ENCODE data around the gene DYSF.

The DYSF gene

GRCh38 chr2:71561441-71562267, 108.3 kb downstream of the DYSF start:
- Histone ChIP-seq H3K9ac (ENCODE audit: low read length in 2 of 2) (no peak overlapping the region), H3K27ac (ENCODE audit: low read length) (no peak overlapping the region), H3K36me3 (ENCODE audit: control insufficient read depth in 2 of 2, insufficient read depth in 2 of 2, low read length in 2 of 2) (peaks cover 5 to 10% of the 10 kb centered on the region in 2 donors), H3K27me3 (ENCODE audit: control insufficient read depth in 1 of 2, insufficient read depth in 2 of 2, low read length in 2 of 2) (no peaks in the 10 kb centered on the region), H3K4me1 (ENCODE audit: control insufficient read depth, insufficient read depth, low read length) (no peaks in the 10 kb centered on the region), H3K9me3 (ENCODE audit: control insufficient read depth in 2 of 2, low read length in 2 of 2) (no peaks in the 10 kb centered on the region), H3K4me3 (ENCODE audit: low read length in 2 of 2) (no peak overlapping the region)

- Histone ChIP-seq H3K36me3 (ENCODE audit: control insufficient read depth in 2 of 2, insufficient read depth in 2 of 2, low read length in 2 of 2) (peaks cover 5 to 8% of the 10 kb centered on the region in 2 donors), H3K9ac (ENCODE audit: low read length in 2 of 2) (no peak overlapping the region)
Observed at GRCh38 chr2:71562518-71562917, 109.2 kb downstream of the DYSF start.

GRCh38 chr2:71563872-71564271, 110.5 kb downstream of the DYSF start:
- H3K9me3 ChIP-seq (ENCODE audit: control insufficient read depth in 2 of 2, low read length in 2 of 2): no peaks in the 10 kb centered on the region
- H3K4me1 ChIP-seq (ENCODE audit: control insufficient read depth, insufficient read depth, low read length): no peaks in the 10 kb centered on the region
- no peak overlapping the region for H3K27ac ChIP-seq (ENCODE audit: low read length)
- H3K36me3 ChIP-seq (ENCODE audit: control insufficient read depth in 2 of 2, insufficient read depth in 2 of 2, low read length in 2 of 2): peaks cover 7 to 8% of the 10 kb centered on the region in 2 donors
- no peak overlapping the region for H3K9ac ChIP-seq (ENCODE audit: low read length in 2 of 2)
- no peaks in the 10 kb centered on the region for H3K27me3 ChIP-seq (ENCODE audit: control insufficient read depth in 1 of 2, insufficient read depth in 2 of 2, low read length in 2 of 2)
- H3K4me3 ChIP-seq (ENCODE audit: low read length in 2 of 2): no peak overlapping the region

More at GRCh38 chr2:71562518-71562917, 109.2 kb downstream of the DYSF start:
- no peak overlapping the region for H3K4me3 ChIP-seq (ENCODE audit: low read length in 2 of 2)
- no peaks in the 10 kb centered on the region for H3K27me3 ChIP-seq (ENCODE audit: control insufficient read depth in 1 of 2, insufficient read depth in 2 of 2, low read length in 2 of 2)
- no peak overlapping the region for H3K27ac ChIP-seq (ENCODE audit: low read length)
- no peaks in the 10 kb centered on the region for H3K4me1 ChIP-seq (ENCODE audit: control insufficient read depth, insufficient read depth, low read length)
- no peaks in the 10 kb centered on the region for H3K9me3 ChIP-seq (ENCODE audit: control insufficient read depth in 2 of 2, low read length in 2 of 2)

GRCh38 chr2:71564361-71564760, 111.0 kb downstream of the DYSF start:
- H3K27ac ChIP-seq (ENCODE audit: low read length): no peak overlapping the region
- H3K4me1 ChIP-seq (ENCODE audit: control insufficient read depth, insufficient read depth, low read length): no peaks in the 10 kb centered on the region
- H3K9me3 ChIP-seq (ENCODE audit: control insufficient read depth in 2 of 2, low read length in 2 of 2): no peaks in the 10 kb centered on the region
- H3K9ac ChIP-seq (ENCODE audit: low read length in 2 of 2): no peak overlapping the region
- H3K36me3 ChIP-seq (ENCODE audit: control insufficient read depth in 2 of 2, insufficient read depth in 2 of 2, low read length in 2 of 2): peaks cover 7 to 8% of the 10 kb centered on the region in 2 donors
- H3K27me3 ChIP-seq (ENCODE audit: control insufficient read depth in 1 of 2, insufficient read depth in 2 of 2, low read length in 2 of 2): no peaks in the 10 kb centered on the region
- no peak overlapping the region for H3K4me3 ChIP-seq (ENCODE audit: low read length in 2 of 2)

DNA sequence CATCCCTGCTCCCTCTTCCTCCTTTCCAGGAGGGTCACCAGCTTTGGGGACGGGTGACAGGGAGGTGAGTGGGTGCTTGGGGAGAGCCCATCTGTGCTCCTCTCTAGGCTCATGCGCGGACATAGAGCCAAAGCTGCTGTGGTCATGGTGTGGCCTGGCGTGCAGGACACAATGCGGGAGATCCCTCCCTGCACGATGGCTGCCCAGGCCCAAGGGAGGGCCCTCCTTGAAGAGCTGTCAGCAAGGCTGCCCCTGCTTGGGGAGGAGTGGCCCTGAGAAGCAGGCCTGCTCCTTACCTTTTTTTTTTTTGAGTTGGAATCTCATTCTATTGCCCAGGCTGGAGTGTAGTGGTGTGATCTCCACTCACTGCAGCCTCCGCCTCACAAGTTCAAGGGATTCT, 111.4 kb downstream of the DYSF start:
- peaks cover 8 to 11% of the 10 kb centered on the region in 2 donors for H3K36me3 ChIP-seq (ENCODE audit: control insufficient read depth in 2 of 2, insufficient read depth in 2 of 2, low read length in 2 of 2)
- no peak overlapping the region for H3K27ac ChIP-seq (ENCODE audit: low read length)
- no peak overlapping the region for H3K4me3 ChIP-seq (ENCODE audit: low read length in 2 of 2)
- H3K9ac ChIP-seq (ENCODE audit: low read length in 2 of 2): no peak overlapping the region
- H3K4me1 ChIP-seq (ENCODE audit: control insufficient read depth, insufficient read depth, low read length): no peaks in the 10 kb centered on the region
- H3K9me3 ChIP-seq (ENCODE audit: control insufficient read depth in 2 of 2, low read length in 2 of 2): no peaks in the 10 kb centered on the region
- no peaks in the 10 kb centered on the region for H3K27me3 ChIP-seq (ENCODE audit: control insufficient read depth in 1 of 2, insufficient read depth in 2 of 2, low read length in 2 of 2)

DNA sequence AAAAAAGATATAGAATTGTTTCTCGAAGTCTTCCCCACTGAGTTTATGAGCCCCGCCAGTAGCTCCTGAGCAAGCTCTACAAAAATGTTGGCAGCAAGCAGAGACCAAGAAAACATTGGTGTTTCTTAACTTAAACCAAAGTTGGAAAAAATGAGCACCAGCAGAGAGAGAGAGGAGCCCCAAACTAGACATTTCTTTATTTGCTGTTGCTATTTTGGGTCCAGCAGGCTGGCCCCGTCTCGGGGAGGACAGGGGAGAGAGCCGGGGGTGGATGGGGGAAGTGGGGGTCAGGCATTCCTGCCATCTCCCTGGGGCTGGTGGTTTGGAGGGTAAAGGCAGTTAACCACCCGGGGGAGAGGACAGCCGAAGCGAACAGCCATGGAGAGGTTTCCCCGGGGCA, 113.0 kb downstream of the DYSF start:
- H3K27me3 ChIP-seq (ENCODE audit: control insufficient read depth in 1 of 2, insufficient read depth in 2 of 2, low read length in 2 of 2): no peaks in the 10 kb centered on the region
- peaks cover 22 to 27% of the 10 kb centered on the region in 2 donors for H3K36me3 ChIP-seq (ENCODE audit: control insufficient read depth in 2 of 2, insufficient read depth in 2 of 2, low read length in 2 of 2)
- H3K27ac ChIP-seq (ENCODE audit: low read length): no peak overlapping the region
- H3K9ac ChIP-seq (ENCODE audit: low read length in 2 of 2): no peak overlapping the region
- H3K4me3 ChIP-seq (ENCODE audit: low read length in 2 of 2): no peak overlapping the region
- H3K9me3 ChIP-seq (ENCODE audit: control insufficient read depth in 2 of 2, low read length in 2 of 2): no peaks in the 10 kb centered on the region
- H3K4me1 ChIP-seq (ENCODE audit: control insufficient read depth, insufficient read depth, low read length): no peaks in the 10 kb centered on the region

GRCh38 chr2:71567625-71568024, 114.3 kb downstream of the DYSF start:
- H3K4me3 ChIP-seq (ENCODE audit: low read length in 2 of 2): no peak overlapping the region
- H3K9ac ChIP-seq (ENCODE audit: low read length in 2 of 2): no peak overlapping the region
- no peaks in the 10 kb centered on the region for H3K4me1 ChIP-seq (ENCODE audit: control insufficient read depth, insufficient read depth, low read length)
- peaks cover 28 to 35% of the 10 kb centered on the region in 2 donors for H3K36me3 ChIP-seq (ENCODE audit: control insufficient read depth in 2 of 2, insufficient read depth in 2 of 2, low read length in 2 of 2)
- H3K9me3 ChIP-seq (ENCODE audit: control insufficient read depth in 2 of 2, low read length in 2 of 2): no peaks in the 10 kb centered on the region
- H3K27me3 ChIP-seq (ENCODE audit: control insufficient read depth in 1 of 2, insufficient read depth in 2 of 2, low read length in 2 of 2): no peaks in the 10 kb centered on the region
- no peak overlapping the region for H3K27ac ChIP-seq (ENCODE audit: low read length)

DNA sequence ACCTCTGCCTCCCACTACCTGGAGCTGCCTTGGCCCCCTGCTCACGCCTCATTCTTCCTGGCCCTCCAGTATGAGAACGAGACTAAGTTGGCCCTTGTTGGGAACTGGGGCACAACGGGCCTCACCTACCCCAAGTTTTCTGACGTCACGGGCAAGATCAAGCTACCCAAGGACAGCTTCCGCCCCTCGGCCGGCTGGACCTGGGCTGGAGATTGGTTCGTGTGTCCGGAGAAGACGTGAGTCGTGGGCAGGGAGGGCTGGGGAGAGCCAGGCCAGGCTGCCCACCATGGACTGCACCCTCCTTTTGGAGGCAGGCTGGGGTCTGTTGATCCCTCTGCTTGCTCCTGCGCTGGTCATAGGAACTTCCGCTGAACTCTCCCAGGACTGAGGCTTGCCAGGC, 114.7 kb downstream of the DYSF start:
- H3K4me3 ChIP-seq (ENCODE audit: low read length in 2 of 2): no peak overlapping the region
- peaks cover 30 to 35% of the 10 kb centered on the region in 2 donors for H3K36me3 ChIP-seq (ENCODE audit: control insufficient read depth in 2 of 2, insufficient read depth in 2 of 2, low read length in 2 of 2)
- no peak overlapping the region for H3K9ac ChIP-seq (ENCODE audit: low read length in 2 of 2)
- H3K27me3 ChIP-seq (ENCODE audit: control insufficient read depth in 1 of 2, insufficient read depth in 2 of 2, low read length in 2 of 2): no peaks in the 10 kb centered on the region
- H3K4me1 ChIP-seq (ENCODE audit: control insufficient read depth, insufficient read depth, low read length): no peaks in the 10 kb centered on the region
- H3K9me3 ChIP-seq (ENCODE audit: control insufficient read depth in 2 of 2, low read length in 2 of 2): no peaks in the 10 kb centered on the region
- H3K27ac ChIP-seq (ENCODE audit: low read length): no peak overlapping the region

GRCh38 chr2:71570511-71570910, 117.2 kb downstream of the DYSF start:
- no peaks in the 10 kb centered on the region for H3K27me3 ChIP-seq (ENCODE audit: control insufficient read depth in 1 of 2, insufficient read depth in 2 of 2, low read length in 2 of 2)
- no peak overlapping the region for H3K27ac ChIP-seq (ENCODE audit: low read length)
- H3K4me1 ChIP-seq (ENCODE audit: control insufficient read depth, insufficient read depth, low read length): no peaks in the 10 kb centered on the region
- peaks cover 31 to 34% of the 10 kb centered on the region in 2 donors for H3K36me3 ChIP-seq (ENCODE audit: control insufficient read depth in 2 of 2, insufficient read depth in 2 of 2, low read length in 2 of 2)
- H3K4me3 ChIP-seq (ENCODE audit: low read length in 2 of 2): no peak overlapping the region
- H3K9ac ChIP-seq (ENCODE audit: low read length in 2 of 2): no peak overlapping the region
- no peaks in the 10 kb centered on the region for H3K9me3 ChIP-seq (ENCODE audit: control insufficient read depth in 2 of 2, low read length in 2 of 2)

GRCh38 chr2:71570951-71571460, 117.6 kb downstream of the DYSF start:
- no peaks in the 10 kb centered on the region for H3K9me3 ChIP-seq (ENCODE audit: control insufficient read depth in 2 of 2, low read length in 2 of 2)
- peaks cover 28 to 32% of the 10 kb centered on the region in 2 donors for H3K36me3 ChIP-seq (ENCODE audit: control insufficient read depth in 2 of 2, insufficient read depth in 2 of 2, low read length in 2 of 2)
- no peak overlapping the region for H3K9ac ChIP-seq (ENCODE audit: low read length in 2 of 2)
- no peaks in the 10 kb centered on the region for H3K27me3 ChIP-seq (ENCODE audit: control insufficient read depth in 1 of 2, insufficient read depth in 2 of 2, low read length in 2 of 2)
- H3K27ac ChIP-seq (ENCODE audit: low read length): no peak overlapping the region
- H3K4me1 ChIP-seq (ENCODE audit: control insufficient read depth, insufficient read depth, low read length): no peaks in the 10 kb centered on the region
- no peak overlapping the region for H3K4me3 ChIP-seq (ENCODE audit: low read length in 2 of 2)

GRCh38 chr2:71571945-71572344, 118.6 kb downstream of the DYSF start:
- H3K36me3 ChIP-seq (ENCODE audit: control insufficient read depth in 2 of 2, insufficient read depth in 2 of 2, low read length in 2 of 2): peaks cover 28 to 32% of the 10 kb centered on the region in 2 donors
- H3K9ac ChIP-seq (ENCODE audit: low read length in 2 of 2): no peak overlapping the region
- no peak overlapping the region for H3K27ac ChIP-seq (ENCODE audit: low read length)
- H3K4me1 ChIP-seq (ENCODE audit: control insufficient read depth, insufficient read depth, low read length): no peaks in the 10 kb centered on the region
- H3K9me3 ChIP-seq (ENCODE audit: control insufficient read depth in 2 of 2, low read length in 2 of 2): no peaks in the 10 kb centered on the region
- no peak overlapping the region for H3K4me3 ChIP-seq (ENCODE audit: low read length in 2 of 2)
- H3K27me3 ChIP-seq (ENCODE audit: control insufficient read depth in 1 of 2, insufficient read depth in 2 of 2, low read length in 2 of 2): no peaks in the 10 kb centered on the region
